Hepatocyte (in vitro differentiated cells): ENCODE results near the gene CASP2. TPM values are rescaled to one million over a fixed set of nuclear protein-coding genes. Genes with fewer than 3 reads are reported as not detected.

Experiments used
- DNase-seq: peaks from one replicate; pipeline ENCODE4 v3.0.0-alpha.2; 2016; ENCODE audit warnings: low spot score
- H2AFZ ChIP-seq: fragments of 200-600 bp; sonication (generic); 2 replicates; pipeline ENCODE4 v1.6.0; 2016; ENCODE audit warnings: antibody characterized with exemption, mild to moderate bottlenecking
- H3K27ac ChIP-seq: fragments of 200-600 bp; sonication (generic); 2 replicates; pipeline ENCODE4 v1.5.1; 2016; ENCODE audit warnings: mild to moderate bottlenecking
- H3K27me3 ChIP-seq: fragments of 200-600 bp; sonication (generic); 2 replicates; pipeline ENCODE4 v1.6.1; 2016
- H3K36me3 ChIP-seq: fragments of 200-600 bp; sonication (generic); replicated peaks from 2 replicates; pipeline ENCODE4 v1.5.1; 2016; ENCODE audit warnings: low read depth; ENCODE audit not compliant: insufficient read depth
- H3K4me1 ChIP-seq: fragments of 200-600 bp; sonication (generic); 2 replicates; pipeline ENCODE4 v1.5.1; 2016; ENCODE audit warnings: mild to moderate bottlenecking, moderate library complexity; ENCODE audit not compliant: insufficient read depth
- H3K4me2 ChIP-seq: fragments of 200-600 bp; sonication (generic); 2 replicates; pipeline ENCODE4 v1.6.0; 2016
- H3K4me3 ChIP-seq: fragments of 200-600 bp; sonication (generic); 2 replicates; pipeline ENCODE4 v1.5.1; 2016; ENCODE audit warnings: mild to moderate bottlenecking
- H3K79me2 ChIP-seq: fragments of 200-600 bp; sonication (generic); 2 replicates; pipeline ENCODE4 v1.6.0; 2017; ENCODE audit warnings: mild to moderate bottlenecking
- H3K9me2 ChIP-seq: fragments of 200-600 bp; sonication (generic); replicated peaks from 2 replicates; pipeline ENCODE4 v1.6.0; 2017; ENCODE audit warnings: mild to moderate bottlenecking; ENCODE audit not compliant: insufficient read depth
- H3K9me3 ChIP-seq: fragments of 200-600 bp; sonication (generic); 2 replicates; pipeline ENCODE4 v1.5.1; 2016; ENCODE audit warnings: low read depth, mild to moderate bottlenecking
- H4K20me1 ChIP-seq: fragments of 200-600 bp; sonication (generic); 2 replicates; pipeline ENCODE4 v1.6.0; 2016; ENCODE audit warnings: mild to moderate bottlenecking; ENCODE audit not compliant: insufficient read depth, poor library complexity, severe bottlenecking
- CTCF ChIP-seq: fragments of 200-600 bp; sonication (generic); IDR thresholded peaks from 2 replicates; pipeline ENCODE4 v1.5.1; 2016; ENCODE audit warnings: antibody characterized with exemption, mild to moderate bottlenecking; ENCODE audit not compliant: poor library complexity
- EZH2 ChIP-seq: fragments of 200-600 bp; sonication (generic); IDR thresholded peaks from 2 replicates; pipeline ENCODE4 v1.6.1; 2016; ENCODE audit warnings: antibody characterized with exemption, mild to moderate bottlenecking, borderline replicate concordance
- EZH2phosphoT487 ChIP-seq: fragments of 200-600 bp; sonication (generic); IDR thresholded peaks from one replicate; pipeline ENCODE4 v1.6.1; 2018; ENCODE audit warnings: antibody characterized with exemption, mild to moderate bottlenecking, low read depth, moderate library complexity; ENCODE audit not compliant: unreplicated experiment, severe bottlenecking
- WGBS: methylation state at CpG from one replicate; pipeline ENCODE4 v1.1.6; 2016; ENCODE audit warnings: low lambda C conversion rate; ENCODE audit errors: missing lambda C conversion rate; 5-methylcytosine and 5-hydroxymethylcytosine counted together
- polyA plus RNA-seq: library from polyadenylated mRNA; unstranded; fragments of >200 nt; fragmentation: Nextera tagmentation; extraction: Ambion mirVana; gene quantifications from 2 replicates; pipeline ENCODE4 v1.2.1, GENCODE V29; 2016
- total RNA-seq: library from RNA; depleted of rRNA; stranded (reverse); fragments of >200 nt; gene quantifications from 2 replicates; pipeline ENCODE4 v1.2.3, GENCODE V29; 2014

Gene CASP2
- total and polyA plus RNA-seq, 2 experiments from 2014 or later: 8.5 to 11.9 TPM

- TF ChIP-seq EZH2 (no peak), CTCF (no peak), EZH2phosphoT487 (no peak)
- H3K4me2 ChIP-seq: no peak overlapping the region
- no peak overlapping the region for H2AFZ ChIP-seq
- no peaks in the 10 kb centered on the region for H3K9me2 ChIP-seq
- no peak for DNase-seq
- H4K20me1 ChIP-seq: no peaks in the 10 kb centered on the region
- no peaks in the 10 kb centered on the region for H3K36me3 ChIP-seq
- H3K27ac ChIP-seq: no peak overlapping the region
- H3K9me3 ChIP-seq: no peaks in the 10 kb centered on the region
- H3K79me2 ChIP-seq: no peaks in the 10 kb centered on the region
- peaks cover 12% of the 10 kb centered on the region for H3K4me1 ChIP-seq
- WGBS: 82% methylated on average over 11 of the region's 12 CpGs
- H3K4me3 ChIP-seq: no peak overlapping the region
- no peaks in the 10 kb centered on the region for H3K27me3 ChIP-seq
Observed at GRCh38 chr7:143323653-143324052, 35.5 kb downstream of the CASP2 start.

GRCh38 chr7:143325240-143325639 is 37.1 kb downstream of the CASP2 start:
- Histone ChIP-seq H3K36me3 (no peaks in the 10 kb centered on the region), H3K9me2 (no peaks in the 10 kb centered on the region), H3K27me3 (no peaks in the 10 kb centered on the region), H2AFZ (no peak overlapping the region), H3K79me2 (no peaks in the 10 kb centered on the region), H3K27ac (no peak overlapping the region), H3K4me2 (no peak overlapping the region), H3K9me3 (no peaks in the 10 kb centered on the region), H3K4me3 (no peak overlapping the region), H3K4me1 (peaks cover 12% of the 10 kb centered on the region), H4K20me1 (no peaks in the 10 kb centered on the region)
- 29% methylated on average over 2 of the region's 2 CpGs for WGBS
- no peak for DNase-seq
- TF ChIP-seq EZH2phosphoT487 (no peak), EZH2 (no peak)

- WGBS: 97% methylated on average over 5 of the region's 5 CpGs
- no peaks in the 10 kb centered on the region for H3K79me2 ChIP-seq
Observed at GRCh38 chr7:143327903-143328302, 39.8 kb downstream of the CASP2 start.

More at GRCh38 chr7:143327903-143328302, 39.8 kb downstream of the CASP2 start:
- DNase-seq: no peak
- TF ChIP-seq EZH2phosphoT487 (no peak), CTCF (no peak), EZH2 (no peak)
- Histone ChIP-seq H4K20me1 (no peaks in the 10 kb centered on the region), H3K27ac (no peak overlapping the region), H3K4me2 (no peak overlapping the region), H3K4me3 (no peak overlapping the region), H3K9me2 (no peaks in the 10 kb centered on the region), H2AFZ (no peak overlapping the region), H3K36me3 (no peaks in the 10 kb centered on the region), H3K4me1 (peaks cover 9% of the 10 kb centered on the region), H3K9me3 (no peaks in the 10 kb centered on the region), H3K27me3 (no peaks in the 10 kb centered on the region)
